NOMO-1 treated with DMSO at 0.1 percent for 48 hours (cell line): Measurements from ENCODE around the gene TREX2.
A peak's percentile ranks its signal among the peaks of the same experiment; 100 is the strongest.

ENCODE experiments used
- DNase-seq: peaks from one replicate; lab custom pipeline; 2025; ENCODE audit not compliant: unreplicated experiment; lab: John Stamatoyannopoulos, UW

The TREX2 gene

DNA sequence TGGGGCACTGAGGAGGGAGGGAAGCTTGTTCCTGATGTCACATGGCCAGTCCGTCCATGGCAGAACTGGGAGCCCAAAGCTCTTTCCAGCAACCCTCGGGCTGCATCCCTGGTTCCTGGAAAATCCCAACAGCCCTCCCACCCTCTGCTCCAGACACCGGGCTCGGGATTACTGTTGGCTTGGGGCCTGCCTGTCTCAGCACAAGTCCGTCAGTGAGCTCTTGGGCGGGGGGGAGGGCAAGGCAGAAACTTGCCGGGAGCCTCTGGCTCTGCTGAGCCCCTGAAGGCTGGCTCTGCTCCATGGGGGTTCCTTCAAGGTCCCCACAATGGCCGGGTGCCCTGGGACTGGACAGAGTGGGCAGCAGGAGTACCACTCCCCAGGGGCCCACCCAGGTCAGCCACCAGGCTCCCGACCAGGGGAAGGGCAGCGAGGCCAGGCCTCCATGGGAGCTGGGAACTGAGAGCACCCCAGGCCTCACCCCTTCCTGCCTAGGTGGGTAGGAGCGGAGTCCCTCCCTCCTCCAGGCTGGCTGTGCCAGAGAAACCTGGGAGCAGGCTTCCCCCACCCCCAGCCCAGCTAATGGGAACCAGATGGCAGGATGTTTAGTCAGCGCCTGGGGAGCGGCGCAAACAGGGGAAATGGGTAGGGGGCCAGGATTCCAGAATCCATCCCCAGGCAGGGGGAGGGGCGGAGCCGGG is 31.0 kb upstream of the TREX2 start:
- no peak for DNase-seq

- no peak for DNase-seq
These were observed 30.0 kb upstream of the TREX2 start for GRCh38 chrX:153475751-153476281.

GRCh38 chrX:153475271-153475670 is 29.4 kb upstream of the TREX2 start:
- no peak for DNase-seq

GRCh38 chrX:153474718-153475117 is 28.9 kb upstream of the TREX2 start:
- no peak for DNase-seq

GRCh38 chrX:153474266-153474665 is 28.4 kb upstream of the TREX2 start:
- no peak for DNase-seq

GRCh38 chrX:153473126-153473525 is 27.3 kb upstream of the TREX2 start:
- DNase-seq, result no peak

- no peak for DNase-seq
These were observed 25.9 kb upstream of the TREX2 start for GRCh38 chrX:153471663-153472280.

DNA sequence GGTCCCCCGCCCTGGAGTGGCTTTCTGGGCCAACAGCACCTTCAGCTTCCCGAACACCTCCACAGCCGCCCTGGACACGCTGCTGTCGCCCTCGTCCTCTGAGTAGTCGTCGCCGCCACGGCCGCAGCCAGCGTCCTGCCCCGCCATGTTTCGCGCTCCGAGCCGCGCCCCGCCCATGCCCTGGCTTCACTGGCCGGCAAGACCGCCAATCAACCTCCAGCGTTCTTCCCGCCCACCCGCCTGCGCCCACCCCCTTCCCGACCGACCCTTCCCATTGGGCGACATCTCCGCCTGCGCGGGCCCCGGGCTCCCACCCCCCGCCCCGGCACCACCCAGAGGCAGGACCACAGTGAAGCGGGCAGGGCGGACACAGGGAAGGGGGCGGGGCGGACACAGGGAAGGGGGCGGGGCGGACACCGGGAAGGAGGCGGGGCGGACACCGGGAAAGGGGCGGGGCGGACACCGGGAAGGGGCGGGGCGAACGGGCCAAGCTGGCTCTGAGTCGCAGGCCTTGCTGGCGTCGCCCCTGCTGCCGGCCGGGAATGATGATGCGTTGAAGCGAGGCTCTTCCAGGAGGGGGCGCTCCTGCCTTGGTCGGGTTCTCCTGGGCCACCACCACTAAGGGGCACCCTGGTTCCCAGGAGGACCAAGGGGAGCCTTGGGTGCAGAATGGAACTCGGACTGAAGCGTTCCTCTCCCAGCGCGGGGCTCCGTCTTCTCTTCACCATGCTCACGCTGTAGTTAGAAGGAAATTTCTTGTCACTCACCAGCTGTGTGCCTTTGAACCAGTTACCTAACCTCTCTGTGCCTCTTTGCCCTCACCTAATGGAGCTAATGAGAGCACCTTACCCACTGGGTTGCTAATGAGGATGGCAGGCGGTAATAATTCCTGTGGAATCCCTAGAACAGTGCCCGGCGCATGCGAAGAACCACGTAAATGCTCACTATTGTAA is 24.8 kb upstream of the TREX2 start, which contains the start of gene HAUS7:
Gene HAUS7, minus strand, starts transcription at position 166 of the 953 bp plus-strand sequence. Its CDS starts 19 bp downstream, at position 147.
- DNase-seq, result peak; percentile 81

DNA sequence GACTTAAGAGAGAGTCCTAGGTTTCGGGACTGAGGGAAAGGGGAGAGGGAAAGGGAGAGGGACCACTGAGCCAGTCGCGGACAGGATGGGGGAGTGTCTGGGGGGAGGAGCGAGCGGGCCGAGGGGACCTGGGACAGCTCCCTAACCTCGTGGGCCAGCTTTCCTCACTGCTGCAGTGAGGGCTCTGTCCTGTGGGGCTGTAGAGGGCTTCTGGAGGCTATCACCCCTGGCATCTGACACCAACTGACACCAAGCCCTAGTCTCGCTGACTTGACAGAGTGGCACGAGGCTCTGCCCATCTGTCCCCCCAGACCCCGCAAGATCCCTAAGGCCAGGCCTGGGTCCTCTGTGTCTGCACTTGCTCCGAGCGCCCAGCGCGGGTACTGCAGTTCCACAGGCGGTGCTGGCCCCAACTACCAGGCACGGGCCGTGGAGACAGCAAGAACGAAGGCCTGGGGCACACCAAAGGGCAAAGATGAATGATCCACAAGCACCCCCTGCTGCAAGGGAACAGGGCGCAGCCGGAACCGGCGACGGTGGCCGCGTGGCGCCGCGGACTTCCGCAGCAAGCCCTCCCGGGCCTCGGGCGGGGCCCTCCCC is 24.1 kb upstream of the TREX2 start:
- DNase-seq, result peak; percentile 30

- DNase-seq, result no peak
These were observed 22.2 kb upstream of the TREX2 start for GRCh38 chrX:153468008-153468580.

- no peak for DNase-seq
These were observed 20.0 kb upstream of the TREX2 start for GRCh38 chrX:153465691-153466380.

DNA sequence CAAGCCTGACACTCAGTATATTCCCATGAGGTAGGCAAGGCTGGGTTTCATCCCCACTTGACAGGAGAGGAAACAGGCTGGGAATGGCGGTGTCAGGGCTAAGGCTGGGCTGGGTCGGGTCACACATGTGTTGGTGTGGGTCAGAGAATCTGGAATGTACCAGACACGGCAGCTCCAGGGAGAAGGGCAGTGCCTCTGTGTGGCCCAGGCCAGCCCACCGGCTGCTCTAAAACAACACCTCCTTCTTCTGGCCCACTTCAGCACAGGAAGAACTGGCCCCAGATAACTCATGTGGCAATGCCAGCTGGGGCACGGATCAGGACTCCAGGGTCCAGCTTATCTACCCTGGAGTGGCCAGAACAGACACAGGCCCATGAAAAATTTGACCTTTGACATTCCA is 18.3 kb upstream of the TREX2 start:
- DNase-seq, result no peak

- DNase-seq, result no peak
These were observed 17.7 kb upstream of the TREX2 start for GRCh38 chrX:153463556-153463955.

DNA sequence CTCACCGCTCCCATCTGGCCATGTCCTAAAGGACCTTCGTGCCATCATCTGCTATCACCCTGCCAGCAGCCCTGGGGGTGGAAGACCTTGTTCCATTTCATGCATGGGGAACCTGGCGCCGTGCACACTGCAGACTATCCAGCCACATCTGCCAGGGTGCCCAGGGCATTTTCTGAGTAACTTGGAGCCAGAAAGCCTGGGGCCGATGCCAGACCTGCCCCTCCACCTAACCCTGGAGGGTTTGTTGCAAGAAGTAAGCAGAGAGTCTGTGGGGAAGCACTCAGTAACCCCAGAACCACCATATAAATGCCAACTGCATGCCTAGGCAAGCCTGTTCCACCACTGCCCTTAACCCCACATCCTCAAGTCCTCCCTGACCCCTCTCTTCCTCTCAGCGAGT is 17.2 kb upstream of the TREX2 start:
- DNase-seq, result no peak

- no peak for DNase-seq
These were observed 16.4 kb upstream of the TREX2 start for GRCh38 chrX:153462291-153462690.

DNA sequence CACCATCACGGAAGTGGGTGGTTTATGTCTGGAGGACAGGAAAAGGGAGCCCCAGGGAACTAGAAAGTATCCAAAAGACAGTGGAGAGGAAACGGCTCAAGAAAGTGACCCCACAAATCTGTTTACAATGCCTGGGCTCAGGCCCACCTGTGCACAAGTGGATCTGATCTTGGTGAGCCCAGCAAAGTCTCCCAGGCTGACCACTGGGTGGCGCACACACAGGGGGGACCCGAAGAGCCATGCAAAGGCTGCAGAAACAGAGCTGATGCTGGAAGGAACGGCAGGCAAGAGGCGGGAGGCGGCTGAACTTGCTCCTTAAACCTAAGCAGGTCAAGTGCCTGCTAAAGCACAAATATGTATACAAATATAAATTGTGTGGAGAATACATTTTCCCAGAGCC is 15.0 kb upstream of the TREX2 start:
- DNase-seq, result no peak

DNA sequence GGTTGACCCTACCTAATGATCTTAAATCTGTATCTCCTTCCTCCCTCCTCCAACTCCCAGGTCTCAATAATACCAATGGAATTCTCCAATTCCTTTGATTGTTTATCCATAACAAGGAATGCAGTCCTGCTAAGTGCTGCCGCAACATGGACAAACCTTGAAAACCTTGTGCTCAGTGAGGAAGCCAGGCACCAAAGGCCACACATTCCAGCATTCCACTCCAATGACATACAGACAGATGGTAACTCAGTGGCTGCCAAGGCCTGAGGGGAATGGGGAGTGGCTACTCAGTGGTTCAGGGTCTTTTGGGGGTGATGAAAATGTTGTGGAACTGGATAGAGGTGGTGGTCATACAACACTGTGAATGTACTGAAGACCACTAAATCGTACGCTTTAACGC is 14.1 kb upstream of the TREX2 start:
- no peak for DNase-seq

- DNase-seq, result no peak
These were observed 12.6 kb upstream of the TREX2 start for GRCh38 chrX:153458476-153458875.

- DNase-seq, result no peak
These were observed 12.1 kb upstream of the TREX2 start for GRCh38 chrX:153457827-153458466.
